ENCODE measurements around the gene RANBP17.

GRCh38 chr5:170923910-170924620 lies 62.2 kb downstream of the RANBP17 start:
- TF ChIP-seq SMAD1 (IDR thresholded peaks at IDR 0.05; ENCODE audit: low read depth, low read length, partially characterized antibody) (no peak), RCOR1 (IDR thresholded peaks at IDR 0.05; ENCODE audit: borderline replicate concordance in 1 of 2, low read depth in 2 of 2, low read length in 2 of 2) (no peak), RBBP5 (IDR thresholded peaks at IDR 0.05; ENCODE audit: borderline replicate concordance, insufficient read depth, low read length, poor library complexity, severe bottlenecking) (no peak), EZH2 (IDR thresholded peaks at IDR 0.05; ENCODE audit: borderline replicate concordance, low read depth, low read length) (no peak), ZBTB7A (IDR thresholded peaks at IDR 0.05; ENCODE audit: borderline replicate concordance, control insufficient read depth, low read depth, low read length) (no peak), POLR2AphosphoS5 (IDR thresholded peaks at IDR 0.05; ENCODE audit: control insufficient read depth, insufficient read depth, low read depth, low read length) (no peak), PREB (CRISPR knock-in tag; IDR thresholded peaks at IDR 0.05) (no peak), IRF1 (CRISPR knock-in tag; IDR thresholded peaks at IDR 0.05; ENCODE audit: borderline replicate concordance) (no peak), ZNF121 (CRISPR knock-in tag; conservative IDR thresholded peaks at IDR 0.05) (no peak), MAFK (IDR thresholded peaks at IDR 0.05; ENCODE audit: low read length) (no peak), KLF16 (IDR thresholded peaks at IDR 0.05) (no peak), EP300 (IDR thresholded peaks at IDR 0.05; ENCODE audit: low read length) (no peak), PBX2 (CRISPR knock-in tag; IDR thresholded peaks at IDR 0.05; ENCODE audit: low read depth) (no peak), PBX2 (tag; conservative IDR thresholded peaks at IDR 0.05; ENCODE audit: low read depth) (no peak), SMARCB1 (IDR thresholded peaks at IDR 0.05; ENCODE audit: insufficient read length, low read depth) (no peak)

Data from K562 (cell line).